Measurements from ENCODE around the gene OR52N1.

GRCh38 chr11:5837695-5838094, 46.6 kb upstream of the OR52N1 start:
- TF ChIP-seq CTCF (IDR thresholded peaks at IDR 0.05) (no peak), POLR2A (IDR thresholded peaks at IDR 0.05) (no peak)
